Neuron (in vitro differentiated cells): Measurements from ENCODE around the gene LHFPL6.

ENCODE experiments used
- H2AFZ ChIP-seq: one replicate; pipeline ENCODE4 v1.6.1; 2013; ENCODE audit warnings: low read depth, mild to moderate bottlenecking, inconsistent platforms, low read length, moderate library complexity
- H3K27me3 ChIP-seq: one replicate; pipeline ENCODE4 v1.6.1; 2013; ENCODE audit warnings: low read length; ENCODE audit not compliant: insufficient read depth
- H3K36me3 ChIP-seq: one replicate; pipeline ENCODE4 v1.6.1; 2013; ENCODE audit warnings: low read length; ENCODE audit not compliant: insufficient read depth
- H3K4me1 ChIP-seq: one replicate; pipeline ENCODE4 v1.6.1; 2013; ENCODE audit warnings: low read length; ENCODE audit not compliant: insufficient read depth
- H3K4me3 ChIP-seq: 2 replicates; pipeline ENCODE4 v1.5.1; 2013; ENCODE audit warnings: mild to moderate bottlenecking, low read length, moderate library complexity
- H3K9me3 ChIP-seq: one replicate; pipeline ENCODE4 v1.6.1; 2013; ENCODE audit warnings: low read length

The LHFPL6 gene

GRCh38 chr13:39604756-39605155, 1.8 kb upstream of the LHFPL6 start:
- Histone ChIP-seq H3K36me3 (peaks cover 2% of the 10 kb centered on the region), H3K9me3 (no peaks in the 10 kb centered on the region), H3K4me1 (peaks cover 19% of the 10 kb centered on the region), H2AFZ (no peak overlapping the region), H3K27me3 (no peaks in the 10 kb centered on the region), H3K4me3 (no peak overlapping the region)

GRCh38 chr13:39603424-39603947, 493 bp upstream of the LHFPL6 start:
- no peaks in the 10 kb centered on the region for H3K9me3 ChIP-seq
- no peaks in the 10 kb centered on the region for H3K27me3 ChIP-seq
- peaks cover 24% of the 10 kb centered on the region for H3K4me1 ChIP-seq
- H2AFZ ChIP-seq = peak overlapping the region; percentile 82
- peak overlapping the region; percentile 89 for H3K4me3 ChIP-seq
- H3K36me3 ChIP-seq = peaks cover 2% of the 10 kb centered on the region

DNA sequence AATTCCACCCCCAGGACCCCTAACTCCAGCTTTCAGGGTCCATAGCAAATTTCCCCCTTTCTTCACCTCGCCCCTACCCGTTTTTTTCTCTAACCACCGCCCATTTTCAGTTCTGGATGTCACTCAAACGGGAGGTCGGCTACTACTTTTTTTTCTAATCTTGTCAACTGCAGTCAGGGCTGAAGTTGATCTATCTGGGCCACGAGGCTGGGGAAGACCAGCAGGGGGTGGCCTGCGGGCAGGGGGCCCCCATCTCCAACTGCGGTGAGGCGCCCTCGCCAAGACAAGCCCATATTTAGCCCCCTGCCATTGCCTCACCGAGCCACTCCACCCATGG, 748 bp downstream of the LHFPL6 start:
- H2AFZ ChIP-seq = peak overlapping the region; percentile 82
- H3K4me1 ChIP-seq = peaks cover 30% of the 10 kb centered on the region
- H3K27me3 ChIP-seq = no peaks in the 10 kb centered on the region
- peak overlapping the region; percentile 89 for H3K4me3 ChIP-seq
- H3K36me3 ChIP-seq = peaks cover 2% of the 10 kb centered on the region
- no peaks in the 10 kb centered on the region for H3K9me3 ChIP-seq

- Histone ChIP-seq H3K4me1 (peaks cover 35% of the 10 kb centered on the region), H2AFZ (peak overlapping the region; percentile 82), H3K36me3 (peaks cover 6% of the 10 kb centered on the region), H3K27me3 (no peaks in the 10 kb centered on the region), H3K4me3 (peak overlapping the region; percentile 89), H3K9me3 (no peaks in the 10 kb centered on the region)
Measured at GRCh38 chr13:39601636-39602035, 1.4 kb downstream of the LHFPL6 start.

GRCh38 chr13:39600766-39601165, 2.2 kb downstream of the LHFPL6 start:
- peaks cover 12% of the 10 kb centered on the region for H3K36me3 ChIP-seq
- no peaks in the 10 kb centered on the region for H3K27me3 ChIP-seq
- peak overlapping the region; percentile 89 for H3K4me3 ChIP-seq
- H2AFZ ChIP-seq = no peak overlapping the region
- peaks cover 36% of the 10 kb centered on the region for H3K4me1 ChIP-seq
- H3K9me3 ChIP-seq = peaks cover under 1% of the 10 kb centered on the region

- Histone ChIP-seq H3K27me3 (no peaks in the 10 kb centered on the region), H2AFZ (no peak overlapping the region), H3K4me3 (peak overlapping the region; percentile 89), H3K36me3 (peaks cover 19% of the 10 kb centered on the region), H3K9me3 (peaks cover 8% of the 10 kb centered on the region), H3K4me1 (peaks cover 36% of the 10 kb centered on the region)
Measured at GRCh38 chr13:39599842-39600241, 3.2 kb downstream of the LHFPL6 start.

- peaks cover 19% of the 10 kb centered on the region for H3K36me3 ChIP-seq
Measured at GRCh38 chr13:39599012-39599411, 4.0 kb downstream of the LHFPL6 start.

GRCh38 chr13:39597838-39598237, 5.2 kb downstream of the LHFPL6 start:
- Histone ChIP-seq H2AFZ (no peak overlapping the region), H3K9me3 (peaks cover 8% of the 10 kb centered on the region), H3K4me3 (peak overlapping the region; percentile 16), H3K36me3 (peaks cover 19% of the 10 kb centered on the region), H3K27me3 (no peaks in the 10 kb centered on the region), H3K4me1 (peaks cover 31% of the 10 kb centered on the region)

More at GRCh38 chr13:39599012-39599411, 4.0 kb downstream of the LHFPL6 start:
- Histone ChIP-seq H3K27me3 (no peaks in the 10 kb centered on the region), H2AFZ (no peak overlapping the region), H3K4me1 (peaks cover 32% of the 10 kb centered on the region), H3K4me3 (peak overlapping the region; percentile 89), H3K9me3 (peaks cover 8% of the 10 kb centered on the region)

GRCh38 chr13:39596685-39597084, 6.3 kb downstream of the LHFPL6 start:
- no peak overlapping the region for H3K4me3 ChIP-seq
- no peaks in the 10 kb centered on the region for H3K27me3 ChIP-seq
- peaks cover 31% of the 10 kb centered on the region for H3K4me1 ChIP-seq
- no peak overlapping the region for H2AFZ ChIP-seq
- peaks cover 8% of the 10 kb centered on the region for H3K9me3 ChIP-seq
- peaks cover 19% of the 10 kb centered on the region for H3K36me3 ChIP-seq

DNA sequence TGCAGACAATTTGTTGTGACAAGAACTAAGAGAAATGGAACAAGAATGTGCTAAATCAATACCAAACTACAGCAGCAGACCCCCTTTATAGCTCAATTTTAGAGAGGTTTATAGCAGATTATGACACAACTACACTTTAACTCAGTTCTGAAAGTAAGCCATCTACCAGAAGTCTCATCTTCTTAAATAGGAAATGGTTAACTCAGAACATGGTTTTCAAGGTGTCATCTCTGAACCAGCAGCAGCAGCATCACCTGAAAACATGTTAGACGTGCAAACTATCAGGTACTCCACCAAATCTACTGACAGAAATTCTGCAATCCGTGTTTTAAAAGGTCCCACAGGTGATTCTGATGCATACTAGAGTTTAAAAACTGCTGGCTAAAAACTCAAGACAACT, 6.8 kb downstream of the LHFPL6 start:
- Histone ChIP-seq H3K36me3 (peaks cover 19% of the 10 kb centered on the region), H3K9me3 (peaks cover 8% of the 10 kb centered on the region), H2AFZ (no peak overlapping the region), H3K4me1 (peaks cover 31% of the 10 kb centered on the region), H3K27me3 (no peaks in the 10 kb centered on the region), H3K4me3 (no peak overlapping the region)

- no peaks in the 10 kb centered on the region for H3K4me1 ChIP-seq
- H3K4me3 ChIP-seq = no peak overlapping the region
- no peaks in the 10 kb centered on the region for H3K27me3 ChIP-seq
- peaks cover 5% of the 10 kb centered on the region for H3K9me3 ChIP-seq
- peaks cover 6% of the 10 kb centered on the region for H3K36me3 ChIP-seq
- no peak overlapping the region for H2AFZ ChIP-seq
Measured at GRCh38 chr13:39590466-39591036, 12.4 kb downstream of the LHFPL6 start.

GRCh38 chr13:39588384-39588783, 14.6 kb downstream of the LHFPL6 start:
- Histone ChIP-seq H3K9me3 (no peaks in the 10 kb centered on the region), H3K4me1 (no peaks in the 10 kb centered on the region), H3K4me3 (no peak overlapping the region), H3K27me3 (no peaks in the 10 kb centered on the region), H2AFZ (no peak overlapping the region), H3K36me3 (no peaks in the 10 kb centered on the region)

GRCh38 chr13:39587939-39588338, 15.1 kb downstream of the LHFPL6 start:
- Histone ChIP-seq H3K36me3 (no peaks in the 10 kb centered on the region), H2AFZ (no peak overlapping the region), H3K4me3 (no peak overlapping the region)

More at GRCh38 chr13:39587939-39588338, 15.1 kb downstream of the LHFPL6 start:
- Histone ChIP-seq H3K9me3 (no peaks in the 10 kb centered on the region), H3K27me3 (no peaks in the 10 kb centered on the region), H3K4me1 (no peaks in the 10 kb centered on the region)
